ENCODE results near the gene PPP4R1.

DNA sequence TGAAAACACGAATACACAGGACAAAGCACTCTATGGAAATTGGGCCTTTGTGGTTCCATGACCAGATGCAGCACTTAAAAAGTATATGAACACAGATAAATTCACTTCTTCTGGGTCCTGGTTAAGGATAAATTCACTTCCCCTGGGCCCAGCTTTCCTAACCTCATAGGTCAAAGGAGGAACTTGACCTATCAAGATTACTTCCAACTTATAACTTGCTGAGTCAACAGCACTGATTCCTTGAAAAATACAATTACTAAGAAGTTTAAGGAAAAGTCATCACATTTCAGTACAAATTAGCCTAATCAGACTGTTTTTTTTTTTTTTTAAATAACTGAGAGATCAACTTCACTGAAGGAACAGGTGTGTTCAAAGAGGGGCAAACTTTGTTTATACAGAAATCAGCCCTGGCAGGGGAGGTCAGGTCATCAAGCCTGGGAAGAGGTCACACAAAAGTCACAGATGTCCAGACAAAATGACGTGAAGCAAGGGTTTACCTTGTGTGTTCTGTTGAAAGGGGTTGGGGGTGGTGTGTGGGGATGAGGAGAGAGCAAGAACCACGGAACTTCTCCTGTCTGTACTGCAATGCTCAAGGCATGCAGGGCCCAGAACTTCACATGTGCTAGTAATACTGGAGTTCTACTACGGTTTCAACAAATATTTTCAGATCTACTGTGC is 55.8 kb downstream of the PPP4R1 start:
- TF ChIP-seq BHLHE40 (IDR thresholded peaks at IDR 0.05; ENCODE audit: low read depth, low read length) (no peak), RAD21 (IDR thresholded peaks at IDR 0.05; ENCODE audit: low read length) (no peak), SMC3 (IDR thresholded peaks at IDR 0.05; ENCODE audit: low read depth, low read length) (no peak), POLR2A (IDR thresholded peaks at IDR 0.05; ENCODE audit: low read depth, low read length) (no peak), RFX5 (IDR thresholded peaks at IDR 0.05; ENCODE audit: low read depth, low read length) (no peak), RCOR1 (IDR thresholded peaks at IDR 0.05; ENCODE audit: insufficient replicate concordance, low read length) (no peak), CEBPB (IDR thresholded peaks at IDR 0.05; ENCODE audit: low read depth, low read length) (no peak), MXI1 (IDR thresholded peaks at IDR 0.05; ENCODE audit: borderline replicate concordance, low read depth, low read length) (no peak), NFE2L2 (IDR thresholded peaks at IDR 0.05; ENCODE audit: low read depth, low read length) (no peak)
- TF ChIP-seq, protein P1, sequence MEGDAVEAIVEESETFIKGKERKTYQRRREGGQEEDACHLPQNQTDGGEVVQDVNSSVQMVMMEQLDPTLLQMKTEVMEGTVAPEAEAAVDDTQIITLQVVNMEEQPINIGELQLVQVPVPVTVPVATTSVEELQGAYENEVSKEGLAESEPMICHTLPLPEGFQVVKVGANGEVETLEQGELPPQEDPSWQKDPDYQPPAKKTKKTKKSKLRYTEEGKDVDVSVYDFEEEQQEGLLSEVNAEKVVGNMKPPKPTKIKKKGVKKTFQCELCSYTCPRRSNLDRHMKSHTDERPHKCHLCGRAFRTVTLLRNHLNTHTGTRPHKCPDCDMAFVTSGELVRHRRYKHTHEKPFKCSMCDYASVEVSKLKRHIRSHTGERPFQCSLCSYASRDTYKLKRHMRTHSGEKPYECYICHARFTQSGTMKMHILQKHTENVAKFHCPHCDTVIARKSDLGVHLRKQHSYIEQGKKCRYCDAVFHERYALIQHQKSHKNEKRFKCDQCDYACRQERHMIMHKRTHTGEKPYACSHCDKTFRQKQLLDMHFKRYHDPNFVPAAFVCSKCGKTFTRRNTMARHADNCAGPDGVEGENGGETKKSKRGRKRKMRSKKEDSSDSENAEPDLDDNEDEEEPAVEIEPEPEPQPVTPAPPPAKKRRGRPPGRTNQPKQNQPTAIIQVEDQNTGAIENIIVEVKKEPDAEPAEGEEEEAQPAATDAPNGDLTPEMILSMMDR (conservative IDR thresholded peaks at IDR 0.05; ENCODE audit: low read depth, low read length): no peak
- TF ChIP-seq, protein P2, sequence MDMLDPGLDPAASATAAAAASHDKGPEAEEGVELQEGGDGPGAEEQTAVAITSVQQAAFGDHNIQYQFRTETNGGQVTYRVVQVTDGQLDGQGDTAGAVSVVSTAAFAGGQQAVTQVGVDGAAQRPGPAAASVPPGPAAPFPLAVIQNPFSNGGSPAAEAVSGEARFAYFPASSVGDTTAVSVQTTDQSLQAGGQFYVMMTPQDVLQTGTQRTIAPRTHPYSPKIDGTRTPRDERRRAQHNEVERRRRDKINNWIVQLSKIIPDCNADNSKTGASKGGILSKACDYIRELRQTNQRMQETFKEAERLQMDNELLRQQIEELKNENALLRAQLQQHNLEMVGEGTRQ (IDR thresholded peaks at IDR 0.05; ENCODE audit: low read depth, low read length): no peak
